Measurements from ENCODE around the gene TMEM126B.

TMEM126B gene

GRCh38 chr11:85685820-85686459 is 57.5 kb downstream of the TMEM126B start, which contains the start of gene CCDC89:
CCDC89 (minus strand) TSS chr11:85686195; CDS start chr11:85686130, 65 bp downstream.
- no peak for DNase-seq
